Measurements from ENCODE around the gene BCAT1.
"Not testable (repeated sequence)": the region's sequence is repeated elsewhere in the genome, so short reads cannot be mapped to it uniquely, and the experiment has no call there.

The BCAT1 gene

GRCh38 chr12:24899503-24900075 lies 49.3 kb downstream of the BCAT1 start:
- DNase-seq (ENCODE audit: low read depth, low spot score), result no peak

DNA sequence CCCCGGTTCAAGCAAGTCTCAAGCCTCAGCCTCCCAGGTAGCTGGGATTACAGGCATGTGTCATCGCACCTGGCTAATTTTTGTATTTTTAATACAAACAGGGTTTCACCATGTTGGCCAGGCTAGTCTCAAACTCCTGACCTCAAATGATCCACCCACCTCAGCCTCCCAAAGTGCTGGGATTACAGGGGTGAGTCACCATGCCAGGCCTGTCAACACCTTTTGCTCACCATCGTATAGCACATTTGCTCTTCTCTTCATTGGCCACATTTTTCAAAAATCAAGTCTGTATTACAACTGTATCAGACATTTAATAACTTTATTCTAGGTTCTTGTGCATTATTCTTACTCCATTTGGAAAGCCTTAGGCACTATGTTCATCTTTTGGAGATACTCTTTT lies 50.3 kb downstream of the BCAT1 start:
- no peak for DNase-seq (ENCODE audit: low read depth, low spot score)

GRCh38 chr12:24898185-24898584 lies 50.7 kb downstream of the BCAT1 start:
- no peak for DNase-seq (ENCODE audit: low read depth, low spot score)

- no peak for DNase-seq (ENCODE audit: low read depth, low spot score)
Observed at GRCh38 chr12:24896171-24896570, 52.7 kb downstream of the BCAT1 start.

- no peak for DNase-seq (ENCODE audit: low read depth, low spot score)
Observed at GRCh38 chr12:24895612-24896011, 53.3 kb downstream of the BCAT1 start.

DNA sequence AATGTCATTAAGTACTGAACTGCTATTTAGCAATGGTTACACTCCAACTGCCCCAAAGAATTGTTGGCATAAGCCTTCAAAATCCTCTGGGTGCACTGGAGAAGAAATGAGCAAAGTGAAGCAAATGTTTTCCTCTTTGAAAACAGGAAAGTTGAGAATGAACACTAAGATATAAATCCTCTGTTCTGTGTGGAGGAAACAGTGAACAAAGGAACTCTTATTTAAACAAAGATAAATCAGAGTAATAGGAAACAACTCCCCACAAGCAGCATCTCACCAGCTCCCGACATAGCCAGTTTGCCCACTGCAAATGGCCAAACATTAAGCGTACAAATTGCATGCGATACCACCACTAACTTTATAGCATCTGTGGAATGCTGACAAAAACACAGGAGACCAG lies 54.0 kb downstream of the BCAT1 start:
- DNase-seq (ENCODE audit: low read depth, low spot score), result no peak

- no peak for DNase-seq (ENCODE audit: low read depth, low spot score)
Observed at GRCh38 chr12:24890048-24890803, 58.7 kb downstream of the BCAT1 start.

GRCh38 chr12:24889411-24889810 lies 59.5 kb downstream of the BCAT1 start:
- no peak for DNase-seq (ENCODE audit: low read depth, low spot score)

DNA sequence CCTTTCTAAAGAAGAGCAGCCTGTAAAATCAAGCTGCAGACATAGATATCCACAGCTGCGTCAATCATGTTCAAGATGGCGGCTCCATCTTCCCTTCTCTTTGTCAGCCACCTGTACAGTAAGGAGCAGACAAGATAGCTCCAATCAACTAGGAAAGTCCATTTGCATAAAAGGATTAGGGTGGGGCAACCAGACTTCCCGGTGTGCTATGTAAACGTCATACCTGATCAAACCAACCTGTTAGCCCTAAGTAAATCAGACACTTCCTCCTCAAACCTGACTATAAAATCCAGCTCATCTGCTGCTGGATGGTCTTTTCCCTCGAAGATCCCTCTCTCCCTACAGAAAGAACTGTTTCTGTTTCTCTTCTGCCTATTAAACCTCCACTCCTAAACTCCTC lies 60.1 kb downstream of the BCAT1 start:
- DNase-seq (ENCODE audit: low read depth, low spot score), result no peak

DNA sequence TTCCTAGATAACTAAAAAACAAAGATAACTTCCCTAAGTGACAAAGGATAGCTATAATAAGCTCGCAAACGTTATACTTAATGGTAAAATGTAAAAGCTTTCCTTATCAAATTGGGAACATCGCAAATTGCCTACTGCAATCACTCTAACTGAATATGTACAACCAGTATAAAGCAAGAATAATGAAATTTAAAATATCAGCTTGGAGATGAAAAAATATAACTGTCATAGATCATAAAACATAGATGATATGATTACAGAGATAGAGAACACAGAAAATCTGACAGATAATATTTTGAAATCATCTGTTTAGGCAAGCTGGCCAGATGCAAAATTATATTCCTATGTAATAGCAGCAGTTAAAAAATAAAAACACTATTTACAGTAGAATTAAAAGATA lies 64.0 kb downstream of the BCAT1 start:
- DNase-seq (ENCODE audit: low read depth, low spot score), result no peak

- no peak for DNase-seq (ENCODE audit: low read depth, low spot score)
Observed at GRCh38 chr12:24881724-24882371, 67.1 kb downstream of the BCAT1 start.

DNA sequence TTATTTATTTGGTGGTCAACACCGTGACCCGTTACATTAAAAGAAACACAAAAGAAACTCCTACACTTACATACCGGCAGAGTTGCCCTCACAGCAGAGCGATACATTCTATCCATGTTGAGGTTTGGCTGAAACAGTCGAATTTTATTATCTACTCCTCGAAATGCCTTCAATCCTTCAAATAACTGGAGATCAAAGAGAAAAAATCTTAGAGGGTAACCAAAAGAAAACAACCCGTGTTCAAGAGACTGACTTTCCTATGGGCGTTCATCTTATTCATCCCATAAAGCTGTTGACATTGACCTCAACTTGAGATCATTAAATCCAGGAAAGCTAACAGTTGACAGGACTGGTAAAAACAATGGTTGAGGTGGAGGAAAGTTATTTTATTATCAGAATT lies 67.7 kb downstream of the BCAT1 start:
- no peak for DNase-seq (ENCODE audit: low read depth, low spot score)

DNA sequence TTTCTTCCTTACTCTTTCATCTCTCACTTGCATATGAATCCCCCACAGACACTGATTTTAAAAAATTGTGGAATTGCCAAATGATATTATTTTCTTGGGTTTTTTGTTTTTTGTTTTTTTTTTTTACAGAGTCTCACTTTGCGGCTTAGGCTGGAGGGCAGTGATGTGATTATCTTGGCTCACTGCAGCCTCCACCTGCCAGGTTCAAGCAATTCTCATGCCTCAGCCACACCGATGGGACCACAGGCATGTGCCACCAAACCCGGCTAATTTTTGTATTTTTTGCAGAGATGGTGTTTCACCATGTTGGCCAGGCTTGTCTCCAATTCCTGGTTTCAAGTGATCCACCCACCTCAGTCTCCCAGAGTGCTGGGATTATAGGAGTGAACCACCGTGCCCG lies 68.2 kb downstream of the BCAT1 start:
- DNase-seq (ENCODE audit: low read depth, low spot score), result no peak

DNA sequence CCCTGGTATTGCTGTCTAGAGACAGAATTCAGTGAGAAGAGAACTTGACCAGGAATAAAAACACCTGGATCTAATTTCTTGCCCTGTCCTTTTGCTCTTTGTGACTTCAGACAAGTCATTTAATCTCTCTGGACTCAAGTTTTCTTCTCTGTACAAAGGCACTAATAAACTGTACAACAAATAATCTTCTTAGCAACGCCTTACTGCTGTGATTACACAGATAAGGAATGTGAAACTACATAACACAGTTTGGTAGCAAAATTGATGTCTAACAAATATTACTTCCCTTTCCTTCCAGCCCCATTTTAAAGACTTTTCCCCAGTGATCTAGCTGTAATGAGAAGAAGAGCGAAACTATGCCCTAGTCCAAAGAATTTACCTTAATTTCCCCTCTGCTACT lies 69.3 kb downstream of the BCAT1 start:
- no peak for DNase-seq (ENCODE audit: low read depth, low spot score)

DNA sequence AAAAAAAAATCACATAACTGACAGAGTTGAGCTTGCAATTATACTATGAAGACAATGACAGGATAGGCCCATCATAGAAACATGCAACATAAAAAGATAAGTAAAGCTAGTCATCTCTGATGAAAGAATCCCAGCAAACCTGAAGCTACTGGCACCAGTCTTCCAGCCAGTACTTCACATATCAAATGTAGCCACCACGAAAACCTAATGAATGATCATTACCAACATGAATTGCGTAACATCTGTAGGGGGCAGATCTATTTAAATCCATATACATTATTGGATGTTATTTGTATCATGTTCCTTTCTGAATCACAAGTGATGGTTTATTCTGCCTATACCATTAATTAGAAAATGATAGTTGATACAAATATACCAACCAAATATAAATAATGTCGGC lies 73.9 kb downstream of the BCAT1 start:
- DNase-seq (ENCODE audit: low read depth, low spot score), result no peak

- DNase-seq (ENCODE audit: low read depth, low spot score), result no peak
Observed at GRCh38 chr12:24872211-24872610, 76.7 kb downstream of the BCAT1 start.

DNA sequence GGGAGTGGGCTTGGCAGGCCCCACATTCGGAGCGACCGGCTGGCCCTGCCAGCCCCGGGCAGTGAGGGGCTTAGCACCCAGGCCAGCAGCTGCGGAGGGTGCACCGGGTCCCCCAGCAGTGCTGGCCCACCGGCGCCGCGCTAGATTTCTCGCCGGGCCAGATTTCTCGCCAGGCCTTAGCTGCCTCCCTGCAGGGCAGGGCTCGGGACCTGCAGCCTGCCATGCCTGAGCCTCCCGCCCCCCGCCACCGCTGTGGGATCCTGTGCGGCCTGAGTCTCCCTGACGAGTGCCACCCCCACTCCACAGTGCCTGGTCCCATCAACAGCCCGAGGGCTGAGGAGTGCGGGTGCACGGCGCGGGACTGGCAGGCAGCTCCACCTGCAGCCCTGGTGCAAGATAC lies 82.8 kb downstream of the BCAT1 start:
- DNase-seq (ENCODE audit: low read depth, low spot score), result not testable (repeated sequence)

- no peak for DNase-seq (ENCODE audit: low read depth, low spot score)
Observed at GRCh38 chr12:24864796-24865125, 84.1 kb downstream of the BCAT1 start.

DNA sequence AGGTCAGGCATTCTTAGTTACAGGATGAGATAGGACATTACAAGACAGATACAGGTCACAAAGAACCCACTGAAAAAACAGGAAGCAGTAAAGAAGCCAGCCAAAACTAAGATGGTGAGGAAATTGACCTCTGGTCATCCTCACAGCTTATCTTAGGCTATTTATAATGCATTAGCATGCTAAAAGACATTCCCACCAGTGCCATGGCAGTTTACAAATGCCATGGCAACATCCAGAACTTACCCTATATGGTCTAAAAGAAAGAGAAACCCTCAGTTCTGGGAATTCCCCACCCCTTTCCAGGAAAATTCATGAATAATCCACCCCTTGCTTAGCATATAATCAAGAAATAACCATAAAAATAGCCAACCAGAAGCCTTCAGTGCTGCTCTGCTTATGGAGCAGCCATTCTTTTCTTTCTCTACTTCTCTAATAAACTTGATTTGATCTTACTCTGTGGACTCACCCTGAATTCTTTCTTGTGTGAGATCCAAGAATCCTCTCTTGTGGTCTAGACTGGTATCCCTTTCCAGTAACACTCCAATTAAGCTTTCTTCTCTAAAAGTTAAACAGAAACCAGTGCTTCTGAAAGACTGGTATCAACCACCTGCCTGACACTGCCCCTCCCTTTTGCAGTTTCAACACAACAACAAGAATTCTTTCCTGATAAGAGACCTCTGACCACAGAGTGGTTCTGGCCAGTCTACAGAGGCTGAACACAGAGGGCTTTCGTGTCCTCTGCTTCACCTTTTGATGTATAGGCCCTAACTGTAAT lies 86.9 kb downstream of the BCAT1 start:
- DNase-seq (ENCODE audit: low read depth, low spot score), result no peak

GRCh38 chr12:24860546-24860945 lies 88.4 kb downstream of the BCAT1 start:
- DNase-seq (ENCODE audit: low read depth, low spot score), result no peak

DNA sequence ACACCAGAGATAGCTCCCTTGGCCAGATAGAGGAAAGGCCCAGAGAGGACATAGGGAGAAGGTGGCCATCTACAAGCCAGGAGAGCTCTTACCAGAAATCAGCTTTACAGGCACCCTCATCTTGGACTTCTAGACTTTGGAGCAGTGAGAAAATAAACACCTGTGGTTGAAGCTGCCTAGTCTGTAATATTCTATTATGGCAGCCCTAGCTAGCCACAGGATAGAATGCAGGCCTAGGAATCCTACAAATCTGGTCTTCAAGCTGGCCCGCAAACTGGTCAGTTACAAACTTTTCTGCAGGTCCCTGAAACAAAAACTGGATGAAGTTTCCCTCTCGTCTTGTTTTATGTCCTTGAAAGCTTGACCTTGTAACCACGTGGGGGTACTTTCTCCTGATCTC lies 92.4 kb downstream of the BCAT1 start:
- DNase-seq (ENCODE audit: low read depth, low spot score), result no peak

DNA sequence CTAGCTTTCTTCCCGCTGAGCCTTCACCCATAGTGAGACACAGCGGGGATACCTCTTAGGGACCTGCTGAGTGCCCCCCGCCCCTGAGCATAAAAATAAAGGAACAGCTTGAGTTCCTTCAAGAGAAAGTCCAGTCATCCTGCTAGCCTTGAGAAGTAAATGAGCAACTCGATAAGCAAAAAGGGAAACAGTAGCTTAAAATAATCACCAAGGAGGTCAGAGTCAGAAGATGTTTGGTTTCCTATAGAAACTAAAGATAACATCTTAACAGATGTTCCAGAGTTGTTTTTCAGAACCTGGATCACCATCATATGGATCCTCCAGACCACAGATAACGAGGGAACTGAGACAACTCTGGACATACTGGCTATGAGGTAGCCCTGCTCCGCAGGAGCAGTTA lies 94.0 kb downstream of the BCAT1 start:
- DNase-seq (ENCODE audit: low read depth, low spot score), result no peak

DNA sequence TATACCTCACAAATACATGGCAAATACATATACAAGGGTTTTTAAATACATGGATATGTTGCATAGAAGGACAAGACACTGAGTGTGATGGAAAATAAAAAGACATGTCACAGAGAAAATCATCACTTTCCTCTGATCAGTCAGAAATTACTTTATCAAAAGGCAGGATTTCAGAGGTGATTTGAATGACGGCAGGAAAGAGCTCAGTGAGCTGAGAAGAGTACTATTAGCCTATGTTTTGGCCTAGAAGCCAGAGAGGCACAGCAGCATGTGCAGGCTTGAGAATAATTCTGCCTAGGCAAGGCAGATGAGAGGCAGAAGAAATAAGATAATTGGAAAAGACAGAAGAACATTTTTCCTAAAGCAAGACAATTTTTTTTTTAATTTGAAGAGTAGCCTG lies 94.9 kb downstream of the BCAT1 start:
- DNase-seq (ENCODE audit: low read depth, low spot score), result no peak
